Calu3 (cell line): ENCODE data around the gene PTPRN2. TPM values are rescaled to one million over a fixed set of nuclear protein-coding genes. Genes with fewer than 3 reads are reported as not detected.

Experiments used
- BruUV-seq: library from RNA; stranded (reverse); fragments of 400-500 nt; replicated peaks from 2 replicates; lab custom pipeline; 2021; lab: Mats Ljungman, UMichigan
- CTCF ChIA-PET: fragments of 300-600 bp; sonication (Branson Sonifier 250); formaldehyde crosslinking; loops from one replicate; lab custom pipeline; 2022; ENCODE audit warnings: antibody characterized with exemption; lab: Charles Lee
- DNase-seq: peaks from one replicate; pipeline ENCODE4 v3.0.0; 2022
- H3K27ac Mint-ChIP-seq: one replicate; pipeline ENCODE4 v1.8.0; 2022; ENCODE audit warnings: mixed read lengths; ENCODE audit not compliant: unreplicated experiment
- H3K27me3 Mint-ChIP-seq: one replicate; pipeline ENCODE4 v1.8.0; 2022; ENCODE audit warnings: mixed read lengths; ENCODE audit not compliant: unreplicated experiment
- H3K36me3 Mint-ChIP-seq: one replicate; pipeline ENCODE4 v1.8.0; 2022; ENCODE audit warnings: mild to moderate bottlenecking, moderate library complexity, mixed read lengths; ENCODE audit not compliant: insufficient read depth, unreplicated experiment
- H3K4me1 Mint-ChIP-seq: one replicate; pipeline ENCODE4 v1.8.0; 2022; ENCODE audit warnings: mild to moderate bottlenecking, low read depth, mixed read lengths; ENCODE audit not compliant: unreplicated experiment
- H3K4me3 Mint-ChIP-seq: one replicate; pipeline ENCODE4 v1.8.0; 2022; ENCODE audit warnings: mild to moderate bottlenecking, low read depth, moderate library complexity, mixed read lengths; ENCODE audit not compliant: unreplicated experiment
- H3K9me3 Mint-ChIP-seq: one replicate; pipeline ENCODE4 v1.8.0; 2022; ENCODE audit warnings: low read depth, mixed read lengths; ENCODE audit not compliant: unreplicated experiment
- CTCF ChIP-seq: fragments of 200-600 bp; IDR thresholded peaks from one replicate; pipeline ENCODE4 v1.8.0; 2022; ENCODE audit warnings: antibody characterized with exemption; ENCODE audit not compliant: unreplicated experiment
- intact Hi-C: fragments of 100-400 bp; cut with micrococcal nuclease; formaldehyde crosslinking; loops from one replicate; pipeline ENCODE4 v1.10.0; 2022; ENCODE audit not compliant: unreplicated experiment
- total RNA-seq: library from RNA; stranded (reverse); gene quantifications from 2 replicates; pipeline ENCODE4 v1.2.3, GENCODE V29; 2022

PTPRN2 gene
- total RNA-seq, 1 experiment from 2014 or later = 2.0 TPM

GRCh38 chr7:157615852-157616251 is 971.8 kb downstream of the PTPRN2 start:
- BruUV-seq = no TSS peak
- intact Hi-C loops = no loop called here
- CTCF ChIA-PET = no interaction called here
- Mint-ChIP-seq H3K27me3 (no peaks in the 10 kb centered on the region), H3K36me3 (no peaks in the 10 kb centered on the region), H3K4me3 (no peak overlapping the region), H3K27ac (no peak overlapping the region), H3K4me1 (no peaks in the 10 kb centered on the region), H3K9me3 (peaks cover 3% of the 10 kb centered on the region)
- DNase-seq = no peak
- TF ChIP-seq CTCF = no peak

GRCh38 chr7:157615101-157615817 is 972.4 kb downstream of the PTPRN2 start:
- Mint-ChIP-seq H3K36me3 (no peaks in the 10 kb centered on the region), H3K4me1 (no peaks in the 10 kb centered on the region)
- CTCF ChIA-PET = no interaction called here

GRCh38 chr7:157614457-157615020 is 973.1 kb downstream of the PTPRN2 start:
- no TSS peak for BruUV-seq
- no peak for DNase-seq
- Mint-ChIP-seq H3K27ac (no peak overlapping the region), H3K9me3 (peaks cover 3% of the 10 kb centered on the region), H3K36me3 (no peaks in the 10 kb centered on the region), H3K27me3 (no peaks in the 10 kb centered on the region), H3K4me3 (no peak overlapping the region), H3K4me1 (no peaks in the 10 kb centered on the region)
- intact Hi-C loops = no loop called here
- TF ChIP-seq CTCF = no peak
- CTCF ChIA-PET = no interaction called here

More at GRCh38 chr7:157615101-157615817, 972.4 kb downstream of the PTPRN2 start:
- Mint-ChIP-seq H3K27ac (no peak overlapping the region), H3K4me3 (no peak overlapping the region), H3K9me3 (peaks cover 3% of the 10 kb centered on the region), H3K27me3 (no peaks in the 10 kb centered on the region)
- intact Hi-C loops = no loop called here
- no TSS peak for BruUV-seq
- no peak for TF ChIP-seq CTCF
- DNase-seq = no peak

- intact Hi-C loops = no loop called here
- no peak for TF ChIP-seq CTCF
- Mint-ChIP-seq H3K4me3 (no peak overlapping the region), H3K27ac (no peak overlapping the region), H3K27me3 (no peaks in the 10 kb centered on the region), H3K36me3 (no peaks in the 10 kb centered on the region), H3K9me3 (peaks cover 3% of the 10 kb centered on the region), H3K4me1 (no peaks in the 10 kb centered on the region)
- BruUV-seq = no TSS peak
- CTCF ChIA-PET = no interaction called here
- DNase-seq = no peak
Measured at GRCh38 chr7:157613575-157614322, 973.9 kb downstream of the PTPRN2 start.
